Gastrocnemius medialis (tissue), 4 donors: ENCODE data around the gene COL10A1. TPM values are rescaled to one million over a fixed set of nuclear protein-coding genes. Genes with fewer than 3 reads are reported as not detected.

Experiments used
- ATAC-seq, 2 donors: fragments of 150-250 bp; one replicate each; pipeline ENCODE4 v1.9.1; 2016
- DNase-seq, 2 donors: peaks; one replicate each; pipeline ENCODE4 v3.0.0-alpha.2; 2019
- H3K27ac ChIP-seq, 4 donors: fragments of 200-600 bp; sonication (generic); 1 replicate in 1 of 4; 2 replicates in 3 of 4; pipeline ENCODE4 v1.5.1; 2016 to 2018; ENCODE audit warnings: mild to moderate bottlenecking in 2 of 4, moderate library complexity in 1 of 4
- H3K27me3 ChIP-seq, 3 donors: fragments of 200-600 bp; sonication (generic) in 2 of 3; 1 replicate in 1 of 3; 2 replicates in 2 of 3; pipeline versions ENCODE4 v1.5.1 to v1.6.0; 2016 to 2019; ENCODE audit warnings: mild to moderate bottlenecking in 1 of 3, moderate library complexity in 1 of 3
- H3K36me3 ChIP-seq, 2 donors: fragments of 200-600 bp; sonication (generic) in 1 of 2; one replicate each; pipeline ENCODE4 v1.5.1; 2017 to 2018
- H3K4me1 ChIP-seq, 2 donors: fragments of 200-600 bp; sonication (generic) in 1 of 2; one replicate each; pipeline ENCODE4 v1.5.1; 2016 to 2017; ENCODE audit warnings: mild to moderate bottlenecking in 2 of 2
- H3K4me3 ChIP-seq, 4 donors: fragments of 200-600 bp; sonication (generic) in 3 of 4; 1 replicate in 1 of 4; 2 replicates in 3 of 4; pipeline ENCODE4 v1.5.1; 2016 to 2019; ENCODE audit warnings: mild to moderate bottlenecking in 2 of 4
- H3K9me3 ChIP-seq, 3 donors: fragments of 200-600 bp; sonication (generic) in 2 of 3; 1 replicate in 1 of 3; 2 replicates in 2 of 3; pipeline ENCODE4 v1.5.1; 2016 to 2019
- CTCF ChIP-seq, 5 experiments: fragments of 450-650 bp in 3 of 5; fragments of 200-600 bp in 2 of 5; sonication (generic) in 2 of 5; IDR thresholded peaks in 4 of 5; conservative IDR thresholded peaks in 1 of 5; 1 replicate in 4 of 5; 2 replicates in 1 of 5; pipeline ENCODE4 v1.5.1; 2016 to 2019; ENCODE audit warnings: antibody characterized with exemption in 5 of 5, mild to moderate bottlenecking in 3 of 5, moderate library complexity in 3 of 5
- POLR2A ChIP-seq, 2 donors: fragments of 450-650 bp; IDR thresholded peaks; one replicate each; pipeline ENCODE4 v1.6.1; 2017; ENCODE audit warnings: antibody characterized with exemption in 2 of 2, mild to moderate bottlenecking in 2 of 2, moderate library complexity in 2 of 2
- in situ Hi-C, 4 donors: fragments of 200-750 bp; cut with MboI; loops; one replicate each; pipeline versions ENCODE4 v1.15.0 to v1.8.0; 2017; ENCODE audit warnings: low sequenced_read_pairs in 4 of 4
- intact Hi-C: fragments of 100-400 bp; cut with DNase I; formaldehyde crosslinking; loops from one replicate; pipeline ENCODE4 v1.15.1; 2023; ENCODE audit warnings: low total_unique reads
- total RNA-seq, 4 donors: library from RNA; depleted of rRNA; stranded (reverse); fragments of >200 nt; gene quantifications; one replicate each; pipeline versions ENCODE4 v1.1.0 to v1.2.3, GENCODE V29; 2016

Gene COL10A1
- total RNA-seq, 4 donors from 2014 or later = not detected

GRCh38 chr6:116139917-116140316 lies 14.0 kb upstream of the COL10A1 start:
- in situ Hi-C loops = no loop called here
- H3K27ac ChIP-seq = no peak overlapping the region

GRCh38 chr6:116136933-116137340 lies 11.0 kb upstream of the COL10A1 start:
- in situ Hi-C loops = no loop called here
- Histone ChIP-seq H3K4me1 (no peaks in the 10 kb centered on the region), H3K4me3 (no peak overlapping the region)

More at GRCh38 chr6:116139917-116140316, 14.0 kb upstream of the COL10A1 start:
- intact Hi-C loops = no loop called here
- no peak overlapping the region for H3K4me3 ChIP-seq
- H3K36me3 ChIP-seq = no peaks in the 10 kb centered on the region
- peaks cover 0 to 2% of the 10 kb centered on the region in 2 donors for H3K4me1 ChIP-seq
- ATAC-seq (no peak), DNase-seq (no peak)
- no peak for TF ChIP-seq CTCF (IDR thresholded peaks at IDR 0.05 in 4 of 5, conservative IDR thresholded peaks at IDR 0.05 in 1 of 5)
- no peak for TF ChIP-seq POLR2A (IDR thresholded peaks at IDR 0.05)
- no peaks in the 10 kb centered on the region for H3K9me3 ChIP-seq
- no peaks in the 10 kb centered on the region for H3K27me3 ChIP-seq

DNA sequence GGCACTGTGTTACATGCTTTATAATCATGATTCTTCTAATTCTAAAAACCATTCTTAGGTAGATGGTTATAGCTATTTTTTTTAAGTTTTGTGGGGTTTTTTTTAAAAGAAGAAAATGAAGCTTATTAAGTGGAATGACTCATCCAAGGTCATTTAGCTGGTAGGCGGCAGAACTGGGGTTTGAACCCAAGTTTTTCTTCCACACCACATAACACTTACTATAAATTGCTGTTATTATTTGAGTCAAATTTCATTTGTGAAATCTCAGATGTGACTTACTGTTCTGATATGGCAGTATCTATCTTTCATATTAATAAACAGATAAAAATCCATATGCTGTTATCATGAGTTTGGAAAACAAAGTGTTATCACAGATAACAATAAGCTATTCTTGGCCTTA lies 10.4 kb upstream of the COL10A1 start:
- Histone ChIP-seq H3K27me3 (no peaks in the 10 kb centered on the region), H3K27ac (no peak overlapping the region), H3K9me3 (no peaks in the 10 kb centered on the region), H3K36me3 (no peaks in the 10 kb centered on the region), H3K4me3 (no peak overlapping the region), H3K4me1 (no peaks in the 10 kb centered on the region)
- TF ChIP-seq POLR2A (IDR thresholded peaks at IDR 0.05) (no peak), CTCF (IDR thresholded peaks at IDR 0.05 in 4 of 5, conservative IDR thresholded peaks at IDR 0.05 in 1 of 5) (no peak)
- in situ Hi-C loops (no loop called here), intact Hi-C loops (no loop called here)
- ATAC-seq = no peak
- no peak for DNase-seq

More at GRCh38 chr6:116136933-116137340, 11.0 kb upstream of the COL10A1 start:
- intact Hi-C loops = no loop called here
- Histone ChIP-seq H3K27ac (no peak overlapping the region), H3K27me3 (no peaks in the 10 kb centered on the region), H3K36me3 (no peaks in the 10 kb centered on the region), H3K9me3 (no peaks in the 10 kb centered on the region)
- TF ChIP-seq CTCF (IDR thresholded peaks at IDR 0.05 in 4 of 5, conservative IDR thresholded peaks at IDR 0.05 in 1 of 5) (no peak), POLR2A (IDR thresholded peaks at IDR 0.05) (no peak)
- ATAC-seq = no peak
- DNase-seq = no peak

DNA sequence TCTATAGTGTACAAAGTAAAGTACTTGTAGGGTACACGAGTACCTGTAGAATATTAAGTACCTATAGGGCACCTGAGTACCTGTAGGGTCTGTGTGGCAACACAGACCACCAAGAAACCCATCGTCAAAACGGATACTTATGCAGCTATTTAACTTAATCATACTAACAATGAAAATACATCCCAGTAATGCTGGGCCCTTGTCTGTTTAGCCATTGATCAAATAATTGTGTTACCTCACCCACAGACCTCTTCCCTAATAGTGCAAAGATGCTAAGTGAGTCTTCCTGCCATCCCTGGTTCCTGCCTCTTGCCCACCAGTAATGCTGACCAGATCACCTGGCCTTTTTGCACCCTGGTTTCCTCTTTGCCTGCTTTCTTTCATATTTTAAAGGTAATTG lies 7.5 kb upstream of the COL10A1 start:
- intact Hi-C loops (no loop called here), in situ Hi-C loops (no loop called here)
- no peak for ATAC-seq
- TF ChIP-seq POLR2A (IDR thresholded peaks at IDR 0.05) = no peak
- no peak for DNase-seq
- no peak overlapping the region for H3K4me3 ChIP-seq
- no peak overlapping the region for H3K27ac ChIP-seq
- no peaks in the 10 kb centered on the region for H3K4me1 ChIP-seq
- H3K36me3 ChIP-seq = no peaks in the 10 kb centered on the region
- H3K27me3 ChIP-seq = no peaks in the 10 kb centered on the region
- H3K9me3 ChIP-seq = no peaks in the 10 kb centered on the region

DNA sequence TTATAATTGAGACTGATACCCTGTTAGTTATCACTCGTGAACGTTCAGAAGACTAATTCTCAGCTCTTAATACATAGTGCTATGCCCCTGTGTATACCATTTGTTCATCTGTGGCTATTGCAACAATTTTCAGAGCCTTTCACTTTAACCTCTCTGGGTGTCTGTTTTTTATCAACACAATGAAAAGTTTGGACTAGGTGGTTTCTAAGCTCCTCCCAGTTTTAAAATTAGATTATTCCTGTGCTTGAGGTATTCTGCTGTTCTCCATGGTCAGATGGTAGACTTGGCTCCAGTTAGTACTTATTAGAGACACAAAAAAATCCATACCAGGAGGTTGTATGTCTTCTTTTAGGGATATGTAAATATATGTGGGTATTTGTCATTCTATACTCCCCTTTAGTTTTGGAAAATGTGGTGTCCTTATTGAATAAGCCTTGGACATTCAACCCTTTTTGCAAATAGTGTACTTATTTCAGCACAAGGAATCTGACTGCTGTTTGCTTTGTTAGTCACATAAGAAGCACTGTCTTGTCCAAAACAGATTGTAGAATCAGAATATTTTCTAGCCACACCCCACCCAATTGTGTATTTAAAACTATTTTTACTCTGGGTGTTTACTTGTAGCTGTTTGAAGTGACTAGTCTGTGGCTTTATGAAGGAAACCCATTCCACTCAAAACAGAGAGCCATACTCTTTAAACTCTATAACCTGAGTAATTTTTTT lies 2.0 kb upstream of the COL10A1 start:
- in situ Hi-C loops (no loop called here), intact Hi-C loops (no loop called here)
- ATAC-seq (no peak), DNase-seq (no peak)
- Histone ChIP-seq H3K27me3 (no peaks in the 10 kb centered on the region), H3K9me3 (no peaks in the 10 kb centered on the region), H3K4me3 (no peak overlapping the region), H3K27ac (no peak overlapping the region), H3K36me3 (no peaks in the 10 kb centered on the region), H3K4me1 (no peaks in the 10 kb centered on the region)
- TF ChIP-seq POLR2A (IDR thresholded peaks at IDR 0.05) (no peak), CTCF (IDR thresholded peaks at IDR 0.05 in 4 of 5, conservative IDR thresholded peaks at IDR 0.05 in 1 of 5) (no peak)
